HG03108 (cell line): Measurements from ENCODE around the gene SDC3.
"Not testable (repeated sequence)": the region's sequence is repeated elsewhere in the genome, so short reads cannot be mapped to it uniquely, and the experiment has no call there.

Experiments
- ATAC-seq: cut with Tn5 transposase; IDR thresholded peaks from one replicate; pipeline ENCODE4 v1.9.1; 2021; ENCODE audit warnings: moderate library complexity; ENCODE audit not compliant: unreplicated experiment

SDC3 gene, protein sequence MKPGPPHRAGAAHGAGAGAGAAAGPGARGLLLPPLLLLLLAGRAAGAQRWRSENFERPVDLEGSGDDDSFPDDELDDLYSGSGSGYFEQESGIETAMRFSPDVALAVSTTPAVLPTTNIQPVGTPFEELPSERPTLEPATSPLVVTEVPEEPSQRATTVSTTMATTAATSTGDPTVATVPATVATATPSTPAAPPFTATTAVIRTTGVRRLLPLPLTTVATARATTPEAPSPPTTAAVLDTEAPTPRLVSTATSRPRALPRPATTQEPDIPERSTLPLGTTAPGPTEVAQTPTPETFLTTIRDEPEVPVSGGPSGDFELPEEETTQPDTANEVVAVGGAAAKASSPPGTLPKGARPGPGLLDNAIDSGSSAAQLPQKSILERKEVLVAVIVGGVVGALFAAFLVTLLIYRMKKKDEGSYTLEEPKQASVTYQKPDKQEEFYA

DNA sequence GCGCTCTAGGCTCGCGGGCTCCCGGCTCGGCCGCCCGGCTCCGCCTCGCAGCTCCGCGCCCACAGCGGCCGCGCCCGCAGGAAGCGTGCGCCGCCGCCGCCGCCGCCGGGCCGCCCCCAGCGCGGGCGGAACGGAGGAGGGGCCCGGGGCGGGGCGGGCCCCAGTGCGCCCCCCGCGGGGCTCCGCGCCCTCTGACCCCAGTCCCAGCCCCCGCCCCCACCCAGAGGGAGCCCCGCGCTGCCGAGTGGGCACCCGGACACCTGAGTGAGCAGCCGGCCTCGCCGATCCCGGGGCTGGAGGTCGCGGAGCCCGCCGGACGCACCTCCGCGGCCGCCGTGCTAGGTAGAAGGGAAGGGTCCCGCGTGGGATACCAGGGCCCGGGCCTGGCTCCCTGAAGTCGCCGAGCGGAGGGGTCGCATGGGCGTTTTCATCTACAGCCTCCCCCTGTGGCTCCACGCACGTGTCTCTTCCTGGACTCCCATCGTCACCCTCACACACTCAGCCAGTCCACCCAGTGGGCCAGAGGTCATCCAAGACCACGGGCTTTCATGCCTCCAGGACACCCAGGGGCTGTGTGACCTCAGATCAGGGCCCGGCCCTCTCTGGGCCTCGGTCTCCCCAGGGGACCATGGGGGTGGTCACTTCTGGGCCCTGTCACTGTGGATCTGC, at the start of gene SDC3:
Gene SDC3 (minus strand): TSS at position 63 of the 669 bp plus-strand sequence. CDS start 172 bp downstream, outside the sequence.
- ATAC-seq: no peak

- no peak for ATAC-seq
Observed at GRCh38 chr1:30957560-30958222, 49.1 kb upstream of the SDC3 start.

DNA sequence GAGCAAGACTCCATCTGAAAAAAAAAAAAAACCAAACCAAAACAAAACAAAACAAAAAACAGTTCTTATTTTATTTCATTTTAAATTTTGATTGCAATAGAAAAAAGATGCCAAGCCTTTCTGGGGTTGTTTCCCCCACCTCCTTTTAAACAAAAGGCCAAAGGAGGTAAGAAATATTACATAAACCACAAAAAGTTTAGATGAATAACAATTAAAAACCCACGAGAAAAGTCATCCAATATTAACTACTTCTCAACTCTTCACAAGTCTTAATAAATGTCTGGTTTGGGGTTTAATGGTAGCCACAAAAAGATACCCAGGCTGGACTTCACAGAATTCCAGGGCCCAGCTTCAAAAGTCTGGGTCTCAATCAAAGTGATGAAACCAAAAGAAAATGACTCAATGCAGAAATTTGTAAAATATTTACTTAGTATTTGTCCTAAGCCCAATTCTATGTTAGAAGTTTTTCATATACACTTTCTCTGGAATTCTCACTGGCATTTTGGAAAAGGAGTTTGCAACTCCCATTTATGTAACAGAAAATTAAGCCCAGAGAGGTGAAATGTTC, 47.0 kb upstream of the SDC3 start:
- no peak for ATAC-seq

DNA sequence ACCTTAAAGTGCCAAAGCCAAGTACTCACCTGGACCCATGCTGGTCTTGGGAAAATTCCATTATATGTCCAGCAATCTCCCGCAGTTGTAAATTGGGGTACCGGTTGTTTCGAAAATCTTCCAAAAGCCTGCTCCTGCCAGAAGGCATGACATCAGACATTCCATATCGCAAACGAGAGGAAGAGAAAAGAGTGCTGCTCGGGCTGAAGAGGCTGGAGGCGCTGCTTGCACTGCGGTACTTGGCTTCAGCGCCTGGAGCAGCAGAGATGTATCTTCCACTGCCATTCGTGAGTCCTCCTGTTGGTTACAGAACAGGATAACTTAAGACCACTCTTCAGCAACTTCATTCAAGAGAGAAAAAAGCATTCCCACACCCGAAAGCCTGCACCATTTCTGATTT, 45.1 kb upstream of the SDC3 start:
- no peak for ATAC-seq

- no peak for ATAC-seq
Observed at GRCh38 chr1:30952098-30952497, 43.5 kb upstream of the SDC3 start.

GRCh38 chr1:30950700-30951099, 42.1 kb upstream of the SDC3 start:
- no peak for ATAC-seq

DNA sequence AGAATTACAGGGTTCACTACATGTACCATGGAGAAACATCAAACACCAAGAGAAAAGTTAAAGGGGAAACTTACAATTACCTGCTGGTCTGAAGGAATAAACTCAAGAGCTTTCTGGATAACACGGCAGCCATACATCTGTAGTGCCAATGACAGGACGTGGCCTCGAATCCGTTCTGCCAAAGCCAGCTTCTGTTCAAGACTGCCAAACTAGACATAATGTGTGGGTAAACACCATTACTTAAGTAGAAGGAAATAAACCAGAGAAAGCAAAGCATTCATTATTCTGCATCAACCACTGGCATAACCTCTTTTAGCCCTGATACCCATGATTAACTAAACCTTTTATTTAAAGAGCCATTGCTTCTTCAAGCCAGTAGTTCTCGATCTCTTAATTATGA, 41.5 kb upstream of the SDC3 start:
- ATAC-seq: no peak

DNA sequence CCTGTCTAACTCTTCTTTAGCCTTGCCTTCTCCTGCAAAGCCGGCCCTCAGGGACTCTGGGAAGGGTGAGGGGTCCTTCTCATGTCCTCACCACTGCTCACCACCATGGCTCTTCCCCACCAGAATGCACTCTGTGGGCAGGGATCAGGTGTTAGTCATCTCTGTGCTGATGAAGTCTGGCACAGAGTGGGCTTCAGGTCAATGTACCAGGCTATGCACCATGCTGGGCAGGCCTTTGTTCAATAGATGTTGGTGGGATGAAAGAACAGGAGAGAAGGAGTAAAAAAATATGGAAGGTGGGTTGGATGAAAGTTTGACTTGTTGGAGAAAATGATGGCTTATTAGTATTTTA, 40.9 kb upstream of the SDC3 start:
- ATAC-seq: not testable (repeated sequence)

DNA sequence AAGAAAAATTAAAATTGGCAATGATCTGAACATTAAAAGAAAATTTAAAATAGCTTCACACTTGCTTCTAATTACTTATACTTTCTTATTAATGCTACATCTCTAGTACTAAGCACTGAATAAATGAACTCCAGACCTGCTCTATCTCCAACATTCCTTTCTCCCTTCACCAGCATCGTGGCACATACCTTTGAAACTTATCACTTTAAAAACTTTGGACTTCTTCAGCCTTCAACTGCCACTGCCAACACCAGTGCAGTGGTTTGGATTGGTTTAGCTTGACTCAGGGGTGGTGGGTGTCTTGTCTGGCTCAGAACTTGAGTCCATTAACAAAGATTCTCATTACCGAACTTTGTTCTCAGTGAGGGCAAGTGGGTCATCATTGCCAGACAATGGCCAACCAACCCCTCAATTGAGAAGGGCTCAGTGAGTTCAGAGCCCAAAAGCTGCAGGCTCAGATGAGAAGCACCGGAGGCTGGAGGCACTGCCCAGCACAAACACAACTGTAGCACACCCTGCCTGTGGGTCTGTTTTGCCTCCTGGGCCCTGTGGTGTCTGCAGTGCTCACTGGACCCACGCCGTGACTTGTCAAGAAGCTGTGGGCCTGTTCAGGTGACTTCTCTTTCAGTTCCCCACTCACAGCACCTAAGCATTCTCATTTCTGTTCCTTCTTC, 40.4 kb upstream of the SDC3 start:
- not testable (repeated sequence) for ATAC-seq

- no peak for ATAC-seq
Observed at GRCh38 chr1:30948278-30948677, 39.7 kb upstream of the SDC3 start.

DNA sequence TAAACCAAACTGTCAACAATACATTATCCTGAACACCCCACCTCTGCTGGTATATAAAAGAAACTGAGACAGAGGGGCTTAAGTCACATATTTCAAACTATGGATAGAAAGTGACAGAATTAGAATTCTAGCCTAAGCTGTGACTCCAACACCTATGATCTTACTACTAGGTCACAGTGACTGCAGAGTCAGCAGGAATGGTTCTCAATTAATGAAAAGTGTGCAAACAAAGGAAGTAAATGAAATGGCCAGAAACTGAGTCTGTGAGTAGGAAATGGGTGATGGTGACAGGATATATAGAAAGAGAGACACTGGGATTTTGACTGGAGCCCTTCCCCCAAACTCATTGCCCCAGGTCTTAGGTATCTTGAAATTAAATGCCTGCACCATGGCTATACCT, 38.7 kb upstream of the SDC3 start:
- no peak for ATAC-seq

- no peak for ATAC-seq
Observed at GRCh38 chr1:30942326-30942963, 33.9 kb upstream of the SDC3 start.

DNA sequence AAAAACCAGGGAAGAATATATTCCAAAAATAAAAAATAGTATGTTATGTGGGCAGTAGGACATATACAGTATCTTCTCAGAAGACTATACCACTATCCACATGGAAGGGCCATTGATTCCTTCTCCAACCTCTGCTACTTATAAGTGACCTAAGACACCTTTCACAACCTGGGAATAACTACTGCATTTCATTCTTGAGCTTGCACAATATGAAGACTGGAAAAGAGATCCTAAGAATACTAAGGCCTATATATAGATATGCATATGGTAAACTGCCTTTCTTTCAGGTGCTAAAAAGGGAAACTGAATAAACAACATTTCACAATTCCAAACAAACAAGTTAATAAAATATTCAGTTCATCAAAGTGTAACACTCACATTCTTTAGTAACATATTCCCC, 32.0 kb upstream of the SDC3 start:
- ATAC-seq: no peak

DNA sequence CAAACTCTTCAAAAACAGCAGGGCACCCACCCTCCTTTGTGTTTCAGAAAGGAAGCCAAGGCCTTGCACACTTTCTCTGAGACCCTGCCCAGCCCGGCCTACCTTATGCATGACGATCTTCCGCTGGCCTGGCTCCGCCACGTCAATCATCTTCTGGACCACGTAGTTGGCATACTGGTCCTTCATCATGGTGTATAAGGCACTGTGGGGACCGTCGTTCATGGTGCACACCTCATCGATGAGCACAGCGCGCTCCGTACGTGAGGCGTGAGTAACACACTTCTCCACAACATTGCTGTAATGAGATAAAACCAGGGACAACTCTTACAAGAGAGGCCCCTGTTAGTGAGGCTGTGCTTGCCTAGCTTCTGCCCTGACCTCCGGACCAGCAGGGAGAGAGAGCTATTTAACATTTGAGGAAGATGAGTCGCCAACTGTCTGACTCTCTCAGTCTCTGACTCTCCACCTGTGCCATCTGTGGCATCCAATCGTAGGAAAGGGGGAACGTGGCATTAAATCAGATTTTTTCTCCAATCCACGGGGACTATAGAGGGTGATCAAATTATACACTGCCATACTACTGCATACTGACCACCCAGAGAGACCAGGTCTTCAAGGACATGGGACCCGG, 28.1 kb upstream of the SDC3 start:
- ATAC-seq: no peak

- not testable (repeated sequence) for ATAC-seq
Observed at GRCh38 chr1:30935758-30936157, 27.2 kb upstream of the SDC3 start.

GRCh38 chr1:30934613-30935012, 26.1 kb upstream of the SDC3 start:
- no peak for ATAC-seq

DNA sequence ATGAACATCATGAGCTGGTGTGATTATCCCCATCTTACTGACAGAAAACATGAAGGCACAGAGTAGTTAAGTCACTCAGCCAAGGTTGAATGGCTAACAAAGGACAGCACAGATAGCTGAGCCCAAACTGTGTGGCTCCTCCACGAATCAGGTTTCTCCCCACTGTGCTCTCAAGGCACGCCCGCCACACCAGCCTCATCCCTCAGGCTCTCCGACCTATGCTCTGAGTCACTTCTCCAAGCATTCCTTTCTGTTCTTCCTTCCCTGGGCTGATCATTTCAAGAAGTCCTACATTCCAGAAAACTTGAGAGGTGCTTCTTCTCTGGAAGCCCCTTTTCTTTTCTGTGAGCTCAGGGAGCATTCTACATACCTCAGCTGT, 25.3 kb upstream of the SDC3 start:
- no peak for ATAC-seq

GRCh38 chr1:30930631-30931173, 22.1 kb upstream of the SDC3 start:
- ATAC-seq: no peak

DNA sequence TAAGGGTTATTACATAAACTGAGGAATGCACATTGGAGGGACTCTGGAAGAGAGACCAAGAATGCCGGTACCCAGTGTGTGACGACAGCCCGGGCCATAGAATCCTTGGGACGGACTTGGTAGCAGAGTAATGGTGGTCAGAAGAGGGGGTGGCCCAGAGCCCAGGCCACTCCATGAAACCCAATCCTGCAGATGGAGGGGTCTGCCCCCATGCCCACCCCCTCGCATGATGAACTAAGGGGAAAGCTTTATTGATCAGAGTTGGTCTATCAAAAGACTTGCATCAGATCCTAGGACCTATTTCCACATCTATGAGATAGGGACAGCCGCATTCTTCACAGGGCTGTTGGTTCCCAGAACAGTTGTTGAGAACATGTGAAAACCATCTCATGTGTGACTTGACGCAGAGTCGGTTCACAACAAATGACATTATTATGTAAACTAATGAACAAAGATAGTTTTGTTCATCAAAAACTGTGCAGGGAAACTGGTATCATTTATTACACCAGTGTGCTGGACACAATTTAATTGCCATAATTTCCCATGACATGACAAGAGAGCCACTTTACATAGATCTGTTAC, 21.5 kb upstream of the SDC3 start:
- no peak for ATAC-seq
